Embryonic facial prominence (tissue), 1 donor: Measurements from ENCODE around the gene P2RY6.

Source experiments
- DNase-seq: peaks from one replicate; pipeline ENCODE4 v3.0.0-alpha.2; 2016; ENCODE audit errors: extremely low spot score

The P2RY6 gene

GRCh38 chr11:73315293-73316020, 43.3 kb downstream of the P2RY6 start:
- no peak for DNase-seq

GRCh38 chr11:73316422-73316821, 44.3 kb downstream of the P2RY6 start:
- DNase-seq: no peak

GRCh38 chr11:73317373-73317772, 45.2 kb downstream of the P2RY6 start:
- DNase-seq: no peak

- DNase-seq: no peak
These were observed 45.7 kb downstream of the P2RY6 start for GRCh38 chr11:73317803-73318202.

DNA sequence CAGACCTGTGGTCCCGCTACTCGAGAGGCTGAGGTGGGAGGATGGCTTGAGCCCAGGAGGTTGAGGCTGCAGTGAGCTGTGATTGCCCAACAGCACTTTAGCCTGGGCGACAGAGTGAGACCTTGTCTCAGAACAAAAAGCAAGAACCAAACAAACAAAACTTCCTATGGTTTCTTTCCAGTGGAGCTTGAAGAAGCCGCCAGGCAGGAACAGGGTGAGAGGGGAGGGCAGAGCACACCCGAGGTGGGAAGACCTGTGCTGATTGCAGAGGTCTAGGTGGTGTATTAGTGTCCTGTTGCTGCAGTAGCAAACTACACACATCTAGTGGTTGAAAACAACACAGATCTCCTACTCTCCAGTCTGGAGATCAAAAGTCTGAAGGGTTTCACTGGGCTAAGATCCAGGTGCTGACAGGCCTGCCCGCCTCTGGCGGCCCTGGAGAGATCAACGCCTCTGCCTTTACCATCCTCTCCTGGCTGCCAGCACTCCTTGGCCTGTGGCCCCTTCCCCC, 46.4 kb downstream of the P2RY6 start:
- DNase-seq: no peak

GRCh38 chr11:73320763-73321603, 48.8 kb downstream of the P2RY6 start:
- DNase-seq: no peak

GRCh38 chr11:73321604-73322381, 49.7 kb downstream of the P2RY6 start:
- no peak for DNase-seq

DNA sequence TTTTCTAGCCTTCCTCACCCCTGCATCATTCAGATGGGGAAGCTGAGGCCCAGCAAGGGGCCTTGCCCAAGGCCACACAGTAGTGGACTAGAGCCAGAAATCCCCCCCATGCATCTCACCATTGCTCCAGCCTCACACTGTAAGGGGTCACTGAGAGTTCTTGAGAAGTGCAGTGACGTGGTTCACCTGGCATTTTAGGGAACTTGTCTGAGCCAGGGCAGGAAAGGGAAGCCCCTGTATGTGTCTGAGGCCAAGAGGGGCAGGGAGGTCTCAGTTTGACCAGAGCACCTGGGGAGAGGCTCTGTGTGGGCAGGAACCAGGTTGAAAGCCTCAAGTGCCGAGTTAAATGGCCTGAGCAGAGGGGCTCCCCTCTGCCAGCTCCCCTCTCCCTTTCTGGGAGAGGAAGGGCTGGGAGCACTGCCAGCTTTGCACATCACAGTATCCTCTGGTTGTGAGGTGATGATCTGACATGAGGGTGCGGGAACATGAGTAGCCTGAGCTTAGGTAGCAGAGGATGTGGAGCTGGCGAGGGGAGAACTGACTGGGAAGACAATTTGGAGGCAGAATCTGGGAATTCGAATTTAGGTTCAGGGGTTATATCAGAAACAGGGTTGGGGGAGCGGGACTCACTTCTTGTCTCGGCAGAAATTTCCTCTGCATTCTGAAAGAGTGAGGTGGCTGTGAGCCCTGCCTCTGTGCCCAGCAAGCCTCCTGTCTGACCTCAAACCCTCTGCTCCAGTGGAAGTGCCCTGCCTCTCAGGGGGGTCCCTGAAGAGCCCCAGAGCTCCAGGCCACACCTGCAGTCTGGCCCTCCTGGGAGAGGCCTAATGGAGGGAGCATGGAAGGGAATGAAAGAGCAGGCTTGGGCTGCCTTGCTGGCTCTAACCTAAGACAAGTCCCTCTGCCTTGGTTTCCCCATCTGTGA, 50.5 kb downstream of the P2RY6 start:
- no peak for DNase-seq

DNA sequence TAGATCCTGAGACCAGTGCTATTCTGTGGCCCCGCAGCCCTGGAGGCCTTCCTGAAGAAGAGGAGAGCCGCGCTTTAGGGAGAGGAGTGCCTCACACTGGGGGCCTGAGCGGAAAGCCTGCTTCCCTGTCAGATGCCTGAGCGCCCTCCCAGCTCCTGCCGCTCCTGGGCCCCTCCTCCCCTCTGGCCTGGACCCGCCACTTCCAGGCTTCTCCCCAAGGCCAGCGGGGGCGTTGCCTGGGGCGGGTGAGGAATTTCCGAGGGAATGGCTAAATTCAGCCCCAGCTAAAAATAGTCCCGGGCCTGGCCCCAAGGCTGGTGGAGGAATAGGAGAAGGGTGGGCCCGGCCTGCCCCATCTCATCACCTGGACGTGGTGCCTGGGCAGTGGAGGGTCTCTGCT, 51.3 kb downstream of the P2RY6 start:
- DNase-seq: no peak

DNA sequence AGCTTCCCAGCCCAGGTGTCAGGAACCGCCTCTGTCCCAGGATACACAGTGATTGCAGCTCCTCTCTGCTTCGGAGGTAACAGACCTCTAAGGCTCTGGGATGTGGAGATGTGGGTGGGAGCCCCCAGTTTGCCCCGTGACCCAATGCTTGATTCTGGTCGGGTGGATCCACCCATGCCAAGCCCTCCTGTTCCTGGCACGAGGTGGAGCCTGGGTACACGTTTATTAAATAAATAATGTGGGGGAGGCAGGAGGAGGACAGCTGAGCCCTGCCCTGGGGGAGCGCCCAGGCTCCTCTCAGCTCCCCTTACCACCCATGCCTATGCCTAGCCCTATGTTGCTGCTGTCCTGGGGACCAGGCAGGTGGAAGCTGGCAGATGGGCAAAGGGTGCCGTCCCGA, 52.0 kb downstream of the P2RY6 start:
- no peak for DNase-seq

GRCh38 chr11:73324665-73325035, 52.5 kb downstream of the P2RY6 start:
- no peak for DNase-seq

DNA sequence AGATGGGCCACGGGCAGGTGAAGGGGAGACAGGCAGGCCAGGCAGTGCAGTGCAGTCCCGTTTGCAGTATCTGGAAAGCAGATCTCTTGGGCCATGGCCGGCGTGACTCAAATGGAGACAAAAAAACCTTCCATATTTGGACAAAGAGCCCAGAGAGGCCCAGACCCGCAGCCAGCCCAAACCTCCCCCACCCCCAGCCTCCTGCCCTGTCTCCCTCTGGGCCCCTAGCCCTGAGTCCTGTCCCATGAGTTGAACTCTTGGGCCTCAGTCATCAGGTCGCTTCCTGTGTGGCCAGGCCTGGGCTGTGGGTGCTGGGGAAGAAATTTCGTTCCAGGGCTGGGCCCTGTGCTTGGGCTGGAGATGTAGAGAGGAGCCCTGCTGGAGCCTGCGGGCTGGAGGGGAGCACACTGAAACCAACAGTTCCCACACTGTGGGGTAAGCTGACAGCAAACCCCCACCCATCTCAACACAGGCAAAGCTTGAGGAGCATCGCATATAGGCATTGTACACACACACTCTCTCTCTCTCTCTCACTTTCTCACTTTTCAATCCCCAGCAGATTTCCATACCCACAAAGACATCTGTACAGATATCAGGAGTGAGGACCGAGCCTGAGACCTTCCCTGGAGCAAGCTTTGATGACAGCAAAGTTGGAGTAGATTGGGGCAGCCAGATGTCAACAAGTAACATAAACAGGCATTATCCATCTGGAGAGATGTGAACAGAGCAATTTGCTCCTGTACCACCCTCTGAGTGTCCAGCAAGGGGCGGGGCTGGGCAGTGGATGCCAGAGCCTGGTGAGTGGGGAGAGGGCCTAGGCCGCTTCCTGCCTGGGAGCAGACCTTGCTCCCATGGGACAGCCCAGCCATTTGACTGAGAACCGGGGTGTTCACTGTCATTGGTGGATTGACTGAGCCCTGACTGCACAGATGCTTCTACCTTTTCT, 53.2 kb downstream of the P2RY6 start:
- no peak for DNase-seq

DNA sequence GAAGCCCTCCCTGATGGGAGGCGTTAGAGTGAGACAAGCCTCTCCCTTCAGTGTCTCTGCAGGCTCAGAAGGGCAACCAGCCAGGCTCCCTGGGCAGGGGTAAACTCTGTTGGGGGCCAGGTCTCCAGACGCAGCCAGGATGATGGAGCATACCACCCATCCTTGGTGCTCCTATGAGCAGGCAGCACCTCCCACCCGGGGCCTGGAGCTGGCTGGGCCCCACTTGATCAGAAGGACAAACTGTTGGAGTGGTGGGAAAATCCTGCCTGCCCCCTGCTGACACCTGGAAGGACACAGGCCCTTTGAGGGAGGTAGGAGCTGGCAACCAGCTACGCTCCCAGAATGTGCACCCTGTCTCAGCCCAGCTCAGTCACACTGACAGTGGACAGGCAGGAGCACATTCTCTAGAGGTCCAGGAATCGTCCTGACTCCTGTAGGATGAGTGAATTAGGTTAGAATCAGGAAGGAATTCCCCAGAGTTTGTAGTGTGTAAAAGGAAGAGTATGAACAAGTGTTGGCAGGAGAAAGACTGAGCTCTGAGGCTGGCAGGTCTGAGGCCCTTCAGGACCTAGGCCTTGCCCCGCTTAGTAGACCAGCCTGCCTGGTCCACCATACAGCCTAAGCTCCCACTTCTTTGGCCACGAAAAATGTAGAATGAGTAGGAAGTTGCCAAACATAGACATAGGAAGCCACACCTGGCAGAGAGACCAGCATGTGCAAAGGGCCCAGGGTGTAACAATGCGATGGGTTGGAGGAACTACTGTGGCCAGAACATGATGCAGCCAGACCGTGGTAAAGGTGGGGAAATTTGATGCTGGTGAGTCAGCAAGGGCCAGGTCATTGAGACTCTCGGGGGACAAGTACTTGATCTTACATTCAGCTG, 55.0 kb downstream of the P2RY6 start:
- no peak for DNase-seq

- DNase-seq: no peak
These were observed 55.8 kb downstream of the P2RY6 start for GRCh38 chr11:73327812-73328364.

DNA sequence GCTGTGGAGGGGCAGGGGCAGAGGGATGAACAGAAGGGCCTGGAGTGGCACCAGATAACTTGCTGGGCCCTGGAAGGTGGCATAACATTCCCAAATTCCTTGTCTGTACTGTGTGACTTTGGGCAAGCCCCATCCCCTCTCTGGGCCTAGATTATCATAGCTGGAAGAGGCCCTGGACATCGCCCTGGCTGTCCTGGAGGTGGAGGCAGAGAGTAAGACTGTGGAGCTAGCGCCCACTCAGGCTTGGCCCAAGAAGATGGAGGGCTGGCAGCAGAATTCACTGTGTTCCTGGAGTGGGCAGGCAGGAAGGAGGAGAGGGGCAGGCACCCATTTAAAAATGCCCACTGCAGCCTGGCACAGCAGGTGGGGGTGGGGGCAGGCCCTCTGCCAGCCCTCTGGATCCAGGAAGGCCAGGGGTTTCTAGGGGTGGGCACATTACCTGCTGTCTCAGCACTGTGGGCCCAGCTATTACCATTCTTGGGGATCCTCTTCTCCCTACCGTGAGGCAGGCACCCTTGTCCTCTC, 58.5 kb downstream of the P2RY6 start:
- DNase-seq: no peak

DNA sequence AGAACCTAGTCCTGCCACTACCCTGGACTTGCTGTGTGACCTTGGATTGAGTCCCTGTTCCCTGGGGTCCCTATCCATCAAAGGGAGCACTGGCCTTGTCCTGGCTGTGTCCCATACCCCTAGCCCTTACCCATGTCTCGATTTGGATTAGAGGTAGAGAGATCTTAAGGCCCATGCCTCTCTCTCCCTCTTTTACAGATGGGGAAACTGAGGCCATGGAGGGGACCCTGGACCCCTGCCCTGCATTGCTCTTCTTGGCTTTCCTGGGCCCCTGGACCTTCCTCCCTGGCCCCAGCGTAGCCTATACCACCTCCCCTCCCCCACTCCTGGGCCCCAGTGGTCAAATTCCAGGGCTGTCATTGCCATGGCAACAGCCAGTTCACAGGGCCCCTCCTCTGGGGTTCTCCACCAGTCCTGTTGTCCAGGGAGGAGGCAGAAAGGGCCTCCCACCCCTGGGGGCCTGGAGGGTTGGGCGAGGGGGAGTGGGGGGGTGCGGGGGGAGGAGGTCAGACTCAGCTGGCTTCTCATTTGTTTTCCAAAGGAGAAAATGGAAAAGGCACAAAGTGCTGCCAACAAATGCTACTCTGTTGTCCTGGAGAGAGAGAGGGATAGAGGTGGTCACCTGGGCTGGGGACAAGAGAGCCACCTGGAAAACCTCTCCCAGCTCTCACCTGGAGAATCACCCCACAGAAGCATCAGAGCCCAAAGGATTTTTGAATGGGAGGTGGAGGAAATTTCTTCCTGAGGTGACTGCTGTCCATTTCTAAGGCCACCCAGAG, 59.2 kb downstream of the P2RY6 start:
- no peak for DNase-seq

GRCh38 chr11:73333173-73333572, 61.0 kb downstream of the P2RY6 start:
- no peak for DNase-seq
